ENCODE results near the gene MAN2C1.
A peak's percentile ranks its signal among the peaks of the same experiment; 100 is the strongest.
"Not testable (repeated sequence)": the region's sequence is repeated elsewhere in the genome, so short reads cannot be mapped to it uniquely, and the experiment has no call there.

The MAN2C1 gene

DNA sequence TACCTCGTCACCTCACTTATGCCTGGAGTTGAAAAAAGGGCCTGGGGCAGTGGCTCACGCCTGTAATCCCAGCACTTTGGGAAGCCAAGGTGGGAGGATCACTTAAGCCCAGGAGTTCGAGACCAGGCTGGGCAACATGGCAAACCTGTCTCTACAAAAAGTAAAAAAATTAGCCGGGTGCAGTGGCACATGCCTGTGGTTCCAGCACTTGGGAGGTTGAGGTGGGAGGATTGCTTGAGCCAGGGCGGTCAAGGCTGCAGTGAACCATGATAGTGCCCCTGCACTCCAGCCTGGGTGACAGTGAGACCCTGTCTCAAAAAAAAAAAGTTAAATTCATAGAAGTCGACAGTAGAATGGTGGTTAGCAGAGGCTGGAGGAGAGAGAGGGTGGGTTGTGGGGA, 26.2 kb downstream of the MAN2C1 start:
- DNase-seq = no peak

DNA sequence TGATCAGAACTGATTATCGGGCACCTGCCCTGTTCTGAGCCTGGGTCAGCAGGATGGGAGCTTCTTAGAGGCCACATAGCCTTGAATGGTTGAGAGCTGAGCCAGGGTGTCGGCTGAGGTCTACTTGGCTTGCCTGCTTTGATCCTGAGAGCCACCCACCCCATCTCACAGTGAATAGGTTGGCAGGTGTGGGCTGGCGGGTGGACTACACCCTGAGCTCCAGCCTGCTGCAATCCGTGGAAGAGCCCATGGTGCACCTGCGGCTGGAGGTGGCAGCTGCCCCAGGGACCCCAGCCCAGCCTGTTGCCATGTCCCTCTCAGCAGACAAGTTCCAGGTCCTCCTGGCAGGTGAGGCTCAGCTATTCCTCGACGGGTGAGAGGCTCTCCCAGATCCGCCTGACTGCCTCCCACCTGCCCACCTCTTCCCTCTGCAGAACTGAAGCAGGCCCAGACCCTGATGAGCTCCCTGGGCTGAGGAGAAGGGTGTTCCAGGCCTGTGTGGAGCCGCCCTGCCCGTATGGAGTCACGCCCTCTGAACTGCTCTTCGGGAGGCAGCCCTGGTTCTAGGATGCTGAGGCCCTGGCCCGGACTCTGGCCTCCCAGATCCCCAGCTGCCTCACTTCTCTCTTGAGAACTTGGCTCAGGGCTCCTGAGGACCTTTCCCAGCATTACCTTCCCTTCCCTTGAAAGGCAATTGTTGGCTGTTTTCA, 28.7 kb downstream of the MAN2C1 start:
- DNase-seq = no peak

DNA sequence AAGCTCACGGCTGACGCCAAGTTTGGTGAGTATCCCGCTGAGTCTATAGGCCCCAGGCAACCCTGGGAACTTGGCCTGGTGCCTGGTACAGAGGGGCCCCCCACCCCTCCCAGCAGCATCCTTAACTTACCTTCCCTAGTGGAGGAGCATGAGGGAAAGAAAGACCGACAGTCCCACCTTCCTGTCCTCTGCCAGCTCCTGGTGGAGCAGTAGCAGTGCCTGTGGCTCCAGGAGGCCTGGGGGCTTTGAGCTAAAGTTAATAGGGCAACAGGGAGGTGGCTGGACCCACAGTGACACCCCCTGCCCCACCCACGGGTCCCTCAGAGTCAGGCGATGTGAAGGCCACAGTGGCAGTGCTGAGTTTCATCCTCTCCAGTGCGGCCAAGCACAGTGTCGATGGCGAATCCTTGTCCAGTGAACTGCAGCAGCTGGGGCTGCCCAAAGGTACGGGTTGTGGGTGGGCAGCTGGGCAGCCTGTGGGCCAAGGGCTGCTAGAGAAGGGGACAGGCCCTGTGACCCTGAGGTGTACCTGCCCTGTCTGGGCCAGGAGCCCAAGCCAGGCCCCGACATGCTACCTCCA, 29.7 kb downstream of the MAN2C1 start:
- no peak for DNase-seq

DNA sequence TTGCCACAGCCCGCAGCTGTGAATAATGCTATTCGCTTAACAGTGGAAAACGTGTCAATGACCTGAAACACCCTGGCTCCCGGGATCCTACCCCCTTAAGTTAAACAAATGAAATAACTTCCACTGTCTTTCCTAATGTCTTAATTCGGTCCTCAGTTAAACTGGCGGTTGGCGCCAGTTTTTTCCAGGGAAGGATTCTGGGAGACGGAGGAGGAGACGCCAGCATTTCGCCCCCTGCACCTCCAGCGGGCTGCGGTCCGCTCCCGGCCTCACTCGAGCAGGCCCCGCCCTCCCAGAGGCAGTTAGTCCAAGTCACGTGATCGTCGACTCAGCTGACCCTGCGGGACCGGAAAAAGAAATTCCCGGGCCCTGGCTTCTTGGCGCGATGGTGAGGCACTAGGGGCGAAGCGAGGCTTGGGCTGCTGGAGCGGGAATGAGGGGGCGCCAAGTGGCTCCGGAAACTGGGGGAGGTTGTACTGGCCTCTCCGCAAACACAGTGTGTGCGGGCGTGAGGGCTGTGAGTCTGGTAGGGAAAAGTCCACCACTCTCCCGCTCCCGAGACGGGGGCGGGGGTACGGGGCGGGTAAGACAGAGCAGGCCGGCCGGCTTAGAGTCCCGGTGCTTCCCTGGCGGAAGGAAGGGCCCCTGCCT, 32.6 kb downstream of the MAN2C1 start, which contains the start of gene COMMD4:
TSS of gene COMMD4 (plus strand) at position 359 of the 651 bp plus-strand sequence. CDS start at position 386, 27 bp downstream.
- DNase-seq = peak; percentile 55 to 94 (median 88)

DNA sequence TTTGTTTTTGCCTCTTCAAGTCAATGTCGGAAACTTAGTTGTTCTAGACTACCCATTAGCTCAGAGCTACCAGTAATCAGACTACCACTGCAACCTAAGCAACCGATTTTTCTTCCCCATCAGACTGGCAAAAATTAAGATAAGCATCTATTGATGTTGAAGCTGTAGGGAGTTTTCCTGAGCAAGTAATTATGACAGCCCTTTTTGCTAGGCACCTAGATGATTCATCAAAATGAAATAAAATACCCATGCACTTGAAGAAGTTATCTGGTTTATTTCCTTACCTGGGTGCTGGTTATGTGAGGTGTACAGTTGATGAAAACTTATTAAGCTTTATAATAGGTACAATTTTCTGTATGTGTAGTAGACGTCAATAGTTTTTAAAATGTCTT, 33.1 kb downstream of the MAN2C1 start:
- no peak for DNase-seq

DNA sequence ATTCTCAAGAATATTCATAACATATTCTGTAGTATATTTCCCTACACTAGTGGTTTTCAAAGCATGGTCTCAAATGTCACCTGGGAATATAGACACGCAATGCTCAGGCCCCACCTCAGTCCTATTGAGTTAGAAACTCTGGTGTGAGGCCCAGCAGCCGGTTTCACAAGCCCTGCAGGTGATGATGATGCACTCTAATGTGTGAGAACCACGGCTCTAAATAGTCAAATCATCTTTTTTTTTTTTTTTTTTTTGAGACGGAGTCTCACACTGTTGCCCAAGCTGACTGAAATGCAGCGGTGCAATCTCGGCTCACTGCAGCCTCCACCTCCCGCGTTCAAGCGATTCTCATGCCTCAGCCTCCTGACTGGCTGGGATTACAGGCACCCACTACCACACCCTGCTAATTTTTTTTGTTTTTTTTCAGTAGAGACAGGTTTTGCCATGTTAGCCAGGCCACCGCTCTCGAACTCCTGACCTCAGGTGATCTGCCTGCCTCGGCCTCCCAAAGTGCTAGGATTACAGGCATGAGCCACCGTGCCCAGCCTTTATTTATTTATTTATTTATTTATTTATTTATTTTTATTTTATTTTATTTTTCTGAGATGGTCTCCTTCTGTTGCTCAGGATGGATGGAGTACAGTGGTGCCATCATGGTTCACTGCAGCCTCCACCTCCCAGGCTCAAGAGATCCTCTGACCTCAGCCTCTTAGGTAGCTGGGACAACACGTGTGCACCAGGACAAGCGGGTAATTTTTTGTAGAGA, 34.6 kb downstream of the MAN2C1 start:
- not testable (repeated sequence) for DNase-seq

DNA sequence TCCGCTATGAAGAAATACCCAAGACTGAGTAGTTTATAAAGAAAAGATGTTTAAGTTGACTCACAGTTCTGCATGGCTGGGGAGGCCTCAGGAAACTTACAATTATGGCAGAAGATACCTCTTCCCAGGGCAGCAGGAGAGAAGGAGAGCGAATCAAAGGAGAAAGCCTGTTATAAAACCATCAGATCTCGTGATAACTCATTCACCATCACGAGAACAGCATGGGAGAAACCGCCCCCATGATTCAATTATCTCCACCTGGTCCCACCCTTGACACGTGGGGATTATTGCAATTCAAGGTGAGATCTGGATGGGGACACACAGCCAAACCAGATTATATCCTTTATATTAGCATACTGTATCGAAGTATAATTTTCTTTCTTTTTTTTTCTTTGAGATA, 36.3 kb downstream of the MAN2C1 start:
- not testable (repeated sequence) for DNase-seq

DNA sequence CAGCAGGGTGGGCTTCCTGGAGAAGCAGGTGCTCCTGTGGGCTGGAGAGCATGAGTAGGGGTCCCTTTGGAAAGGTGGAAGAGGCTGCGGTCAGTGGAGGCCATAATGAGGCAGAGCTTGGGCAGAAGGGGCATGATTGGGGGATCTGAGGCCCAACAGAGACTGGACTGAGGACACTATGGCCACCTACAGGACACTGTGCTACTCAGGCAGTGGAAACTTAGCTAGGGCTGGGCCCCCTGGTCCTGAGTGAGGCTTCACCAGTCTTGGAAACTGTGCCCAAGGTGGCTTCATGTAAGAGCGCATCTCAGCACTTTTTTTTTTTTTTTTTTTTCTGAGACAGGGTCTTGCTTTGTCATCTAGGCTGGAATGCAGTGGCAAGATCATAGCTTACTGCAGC, 38.8 kb downstream of the MAN2C1 start:
- no peak for DNase-seq

DNA sequence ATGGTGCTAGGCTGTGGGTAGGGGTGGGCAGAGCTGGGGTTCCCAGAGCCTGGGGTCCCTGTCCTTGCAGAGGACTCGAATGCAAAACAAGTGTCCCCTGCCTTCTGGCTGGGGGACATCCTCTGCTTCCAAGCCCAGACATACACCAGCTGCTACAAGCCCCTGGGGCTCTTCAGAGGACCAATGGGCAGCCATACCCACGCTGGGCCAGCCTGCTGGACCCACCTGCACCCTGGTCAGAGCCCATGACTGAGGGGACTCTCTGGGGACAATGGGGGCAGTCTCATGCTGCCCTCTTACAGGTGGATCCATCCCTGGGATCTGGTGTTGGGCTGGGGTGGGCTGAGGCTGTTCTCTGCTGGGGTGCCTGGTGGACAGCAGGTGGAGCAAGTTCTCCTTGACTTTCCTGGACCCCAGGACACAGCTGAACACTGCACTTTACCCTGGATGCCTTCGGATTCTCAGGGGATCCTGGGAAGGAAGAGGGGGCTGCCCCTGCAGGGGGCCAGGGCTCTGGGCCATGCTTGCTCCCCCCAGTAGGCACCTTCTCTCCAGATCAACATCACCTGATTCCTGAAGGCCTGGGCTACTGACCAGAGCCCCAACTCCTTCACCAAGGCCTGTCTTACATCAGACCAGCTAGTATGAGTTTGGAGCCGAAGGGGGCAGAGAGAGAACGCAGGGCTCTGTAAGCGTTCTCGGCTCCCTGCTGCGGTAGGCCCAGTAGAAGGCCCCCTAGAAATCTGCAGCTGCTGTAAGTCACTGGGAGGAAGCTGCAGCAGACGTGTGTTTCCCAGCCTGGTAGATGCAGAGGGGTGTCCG, 39.7 kb downstream of the MAN2C1 start:
- no peak for DNase-seq

DNA sequence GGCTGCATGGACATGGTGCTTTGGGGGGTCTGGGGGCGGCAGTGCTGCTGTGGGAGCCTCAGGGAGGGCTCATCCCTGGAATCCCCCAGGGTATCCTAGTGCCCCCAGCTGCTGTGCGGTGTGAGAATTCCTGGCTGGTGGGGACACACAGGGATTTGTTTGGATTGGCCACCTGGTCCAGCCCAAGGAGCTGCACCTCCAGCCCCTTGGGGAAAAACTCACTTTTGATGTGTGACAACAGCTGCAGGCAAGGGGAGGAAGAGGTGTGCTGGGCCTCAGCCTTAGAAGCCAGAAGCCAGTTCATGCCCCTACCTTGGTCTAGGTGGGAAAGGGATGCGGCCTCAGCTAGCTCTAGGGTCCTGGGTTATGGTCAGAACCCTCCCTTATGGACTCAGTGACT, 40.9 kb downstream of the MAN2C1 start:
- no peak for DNase-seq

DNA sequence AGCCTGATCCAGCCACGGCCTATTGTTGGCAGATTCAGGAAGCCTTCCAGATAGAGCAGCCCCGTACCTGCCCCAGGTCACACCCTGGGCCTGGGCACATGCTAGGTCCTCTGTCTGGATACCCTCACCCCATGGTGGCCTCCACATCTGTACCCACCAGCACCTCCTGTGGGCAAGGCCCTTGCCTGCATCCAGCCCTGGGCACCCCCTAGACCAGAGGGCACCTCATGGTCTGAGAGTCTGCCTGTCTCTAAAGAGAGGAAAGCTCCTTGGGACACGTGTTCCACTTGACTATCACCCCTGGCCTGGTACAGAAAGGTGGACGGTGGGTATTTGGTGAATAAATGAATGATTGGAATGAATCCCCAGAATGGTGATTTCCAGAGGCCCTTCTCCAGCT, 41.4 kb downstream of the MAN2C1 start:
- DNase-seq = no peak

DNA sequence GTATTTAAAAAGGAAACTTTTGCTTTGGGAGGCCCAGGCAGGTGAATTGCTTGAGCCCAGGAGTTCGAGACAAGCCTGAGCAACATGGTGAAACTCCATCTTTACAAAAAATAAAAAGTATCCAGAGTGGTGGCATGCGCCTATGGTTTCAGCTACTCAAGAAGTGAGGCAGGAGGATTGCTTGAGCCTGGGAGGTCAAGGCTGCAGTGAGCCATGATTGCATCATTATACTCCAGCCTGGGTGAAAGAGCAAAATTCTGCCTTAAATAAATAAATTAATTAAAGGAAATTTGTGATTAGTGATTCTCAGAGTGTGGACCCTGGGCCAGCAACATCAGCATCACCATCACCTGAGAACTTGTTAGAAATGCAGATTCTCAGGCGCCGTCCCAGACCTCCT, 42.5 kb downstream of the MAN2C1 start:
- no peak for DNase-seq

DNA sequence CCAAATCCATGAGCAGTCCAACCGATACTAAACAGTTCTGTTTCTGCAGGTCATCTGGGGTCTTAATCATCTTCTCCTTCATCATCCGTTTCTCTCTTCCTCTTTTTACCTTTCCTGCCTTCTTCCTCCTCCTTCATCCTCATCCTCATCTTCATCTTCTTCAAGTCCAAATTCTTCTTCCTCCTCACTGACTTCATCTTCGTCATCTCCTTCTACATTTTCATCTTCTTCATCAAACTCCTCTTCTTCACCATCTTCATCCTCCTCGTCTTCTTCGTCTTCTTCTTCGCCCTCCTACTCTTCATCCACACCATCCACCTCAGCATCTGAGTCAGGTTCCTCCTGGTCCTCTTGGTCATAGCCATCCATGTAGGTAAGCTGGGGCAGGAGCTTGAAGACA, 46.7 kb downstream of the MAN2C1 start:
- DNase-seq = no peak

DNA sequence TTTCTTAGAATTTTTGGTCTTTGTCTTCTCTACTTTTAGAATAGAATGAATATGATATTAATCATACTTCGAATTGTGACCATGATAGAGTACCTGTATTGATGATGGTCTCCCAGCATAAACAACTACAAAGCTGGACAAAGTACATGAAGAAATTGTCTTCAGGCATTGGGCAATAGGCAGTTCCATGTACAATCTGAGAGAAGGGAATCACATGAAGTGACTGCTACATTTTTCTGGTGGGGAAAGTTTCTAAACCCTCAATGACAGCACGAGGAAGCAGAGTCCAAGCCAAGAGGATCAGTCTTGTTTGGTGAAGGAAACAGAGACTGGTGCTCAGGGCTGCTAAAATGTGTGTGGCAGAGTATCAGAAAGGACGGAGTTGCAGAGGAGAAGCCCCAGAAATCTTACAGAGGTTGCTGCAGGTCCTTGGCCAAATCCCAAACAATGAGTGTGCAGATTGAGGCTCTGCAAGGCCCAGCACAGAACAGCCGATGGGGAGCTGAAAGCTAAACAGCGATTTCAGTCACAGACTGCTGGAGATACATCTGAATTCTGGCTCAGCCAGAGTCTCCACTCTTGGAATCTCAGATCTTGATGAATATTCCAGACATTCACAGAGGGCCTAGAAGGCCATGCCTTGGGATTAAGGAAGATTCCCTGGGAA, 49.0 kb downstream of the MAN2C1 start:
- DNase-seq = not testable (repeated sequence)

DNA sequence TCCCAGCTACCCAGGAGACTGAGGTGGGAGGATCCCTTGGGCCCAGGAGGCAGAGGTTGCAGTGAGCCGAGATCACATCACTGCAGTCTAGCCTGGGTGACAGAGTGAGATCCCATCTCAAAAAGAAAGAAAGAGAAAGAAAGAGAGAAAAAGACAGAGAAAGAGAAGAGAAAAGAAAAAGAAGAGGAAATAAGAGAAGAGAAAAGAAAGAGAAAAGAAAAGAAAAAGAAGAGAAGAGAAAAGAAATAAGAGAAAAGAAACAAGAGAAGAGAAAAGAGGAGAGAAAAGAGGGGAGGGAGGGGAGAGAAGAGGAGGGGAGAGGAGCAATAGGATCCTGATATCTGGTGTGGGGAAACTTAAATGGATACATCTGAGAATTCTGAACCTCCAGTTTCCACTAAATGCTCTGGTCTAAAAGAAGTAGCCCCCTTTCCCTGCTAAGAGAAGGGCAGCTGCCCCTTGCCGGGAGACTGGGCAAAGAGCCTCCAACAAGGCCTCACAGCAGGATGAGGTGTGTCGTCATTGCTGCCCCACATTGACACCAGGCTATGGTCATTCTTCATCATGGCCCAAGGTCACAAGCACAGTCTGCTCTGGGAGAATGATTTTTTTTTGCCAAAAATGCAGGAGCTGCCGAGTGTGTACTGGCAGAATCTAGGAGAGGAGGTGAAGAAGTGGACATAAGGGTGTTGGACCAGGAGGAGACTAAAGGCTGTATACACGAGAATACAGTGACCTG, 53.7 kb downstream of the MAN2C1 start:
- DNase-seq = no peak

DNA sequence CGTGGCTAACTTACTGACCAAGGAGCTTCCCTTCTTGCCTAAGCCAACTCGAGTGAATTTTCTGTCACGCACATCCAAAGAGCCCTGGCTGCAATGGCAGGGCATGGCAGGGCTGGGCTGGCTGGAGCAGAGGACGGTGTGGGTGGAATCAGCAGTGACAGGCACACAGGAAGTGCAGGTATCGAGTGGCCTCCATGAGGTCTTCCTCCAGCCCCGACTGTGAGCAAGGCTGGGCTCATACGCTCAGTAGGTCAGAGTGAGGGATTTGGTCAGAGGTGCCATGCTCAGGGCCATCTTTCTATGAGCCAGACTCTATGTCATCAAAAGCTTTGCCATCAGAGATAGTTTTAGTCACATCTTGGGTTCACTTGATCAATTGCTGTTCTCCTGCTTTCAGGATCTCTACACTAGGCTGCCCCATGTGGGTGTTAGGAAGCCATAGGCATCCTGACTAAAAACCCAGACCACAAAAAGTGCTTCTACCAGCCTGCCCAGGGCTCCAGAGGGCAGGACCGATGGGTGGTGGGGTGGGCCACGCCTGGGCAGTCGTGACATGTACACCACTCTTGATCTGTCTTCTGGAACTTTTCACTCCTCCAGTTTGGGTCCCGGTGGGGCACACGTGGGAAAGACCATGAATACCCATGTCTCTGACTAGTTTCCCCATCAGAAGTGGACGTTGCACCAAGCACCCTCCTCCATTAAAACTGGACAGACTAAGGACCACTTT, 55.1 kb downstream of the MAN2C1 start:
- DNase-seq = no peak

DNA sequence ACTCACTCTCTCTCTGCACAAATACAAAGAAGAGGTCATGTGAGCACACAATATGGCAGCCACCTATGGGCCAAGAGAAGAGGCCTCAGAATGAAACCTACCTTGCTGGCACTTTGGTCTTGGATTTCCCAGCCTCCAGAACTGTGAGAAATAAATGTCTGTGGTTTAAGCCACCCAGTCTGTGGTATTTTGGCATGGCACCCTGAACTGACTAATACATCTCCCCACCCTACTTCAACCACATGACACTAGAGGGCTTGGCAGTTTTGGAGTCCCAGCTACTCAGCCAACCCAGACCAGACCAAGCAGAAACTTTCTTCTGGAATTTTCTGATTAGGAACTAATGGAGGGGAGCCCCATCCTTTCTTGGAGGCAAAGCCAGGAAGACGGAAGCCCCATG, 55.9 kb downstream of the MAN2C1 start:
- not testable (repeated sequence) for DNase-seq

DNA sequence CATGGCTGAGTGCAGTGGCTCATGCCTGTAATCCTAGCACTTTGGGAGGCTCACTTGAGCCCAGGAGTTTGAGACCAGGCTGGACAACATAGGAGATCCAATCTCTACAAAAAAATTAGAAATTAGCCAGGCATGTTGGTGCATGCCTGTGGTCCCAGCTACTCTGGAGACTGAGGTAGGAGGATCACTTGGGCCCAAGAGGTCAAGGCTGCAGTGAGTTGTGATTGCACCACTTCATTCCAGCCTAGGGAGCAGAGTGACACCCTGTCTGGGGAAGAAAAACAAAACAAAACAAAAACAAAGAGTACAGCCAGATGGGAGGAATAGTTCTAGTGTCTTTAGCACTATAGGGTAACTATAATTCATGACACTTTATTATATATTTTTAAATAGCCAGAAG, 58.7 kb downstream of the MAN2C1 start:
- no peak for DNase-seq

DNA sequence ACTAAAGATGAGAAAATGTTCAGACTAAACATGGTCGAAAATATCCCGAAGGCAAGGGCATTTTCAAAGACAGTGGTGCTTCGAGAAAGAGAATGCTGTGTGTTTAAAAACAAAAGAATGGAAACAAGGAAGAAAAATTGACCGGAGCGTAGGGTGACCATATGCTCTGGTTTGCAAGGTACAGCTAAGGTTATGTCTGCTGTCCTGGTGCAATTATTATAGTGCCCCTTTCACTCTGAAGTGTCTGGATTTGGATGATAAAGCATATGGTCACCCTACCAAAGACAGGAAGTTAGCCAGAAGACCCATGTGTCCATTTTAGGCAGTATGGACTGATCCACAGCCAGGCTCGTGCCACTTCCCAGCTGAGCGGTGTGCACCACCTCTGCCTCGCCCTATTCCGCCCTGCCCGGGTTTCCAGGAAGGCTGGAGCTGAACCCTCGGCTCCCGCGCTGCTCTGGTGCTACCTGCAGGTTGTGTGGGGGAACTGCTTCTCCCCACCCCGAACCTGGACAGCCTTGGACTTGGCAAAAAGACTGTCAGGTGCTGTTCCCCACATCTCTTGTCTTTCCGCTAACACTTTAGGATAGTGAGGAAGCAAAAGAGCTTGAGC, 60.5 kb downstream of the MAN2C1 start:
- no peak for DNase-seq

DNA sequence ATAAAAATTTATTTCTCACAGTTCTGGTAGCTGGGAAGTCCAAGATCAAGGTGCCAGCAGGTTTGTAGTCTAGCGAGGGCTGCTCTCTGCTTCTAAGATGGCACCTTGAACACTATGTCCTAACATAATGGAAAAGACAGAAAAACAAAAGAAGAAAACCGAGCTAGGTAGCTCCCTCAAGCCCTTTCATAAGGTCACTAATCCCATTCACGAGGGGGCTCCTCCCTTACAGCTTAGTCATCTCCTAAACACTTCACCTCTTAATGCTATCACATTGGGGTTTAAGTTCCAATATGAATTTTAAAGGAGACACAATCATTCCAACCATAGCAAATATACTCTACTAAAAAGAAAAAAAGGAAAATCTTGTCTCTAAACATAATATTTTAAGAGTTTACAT, 62.2 kb downstream of the MAN2C1 start:
- DNase-seq = no peak
